Tibial nerve (tissue), 4 donors: ENCODE data around the gene SNAI1. TPM values are rescaled to one million over a fixed set of nuclear protein-coding genes. Genes with fewer than 3 reads are reported as not detected.

ENCODE experiments used
- DNase-seq, 2 donors: peaks; one replicate each; pipeline ENCODE4 v3.0.0-alpha.2; 2019; ENCODE audit warnings: low spot score in 2 of 2
- H3K27ac ChIP-seq, 4 donors: fragments of 200-600 bp; sonication (generic) in 3 of 4; one replicate each; pipeline ENCODE4 v1.5.1; 2017 to 2019; ENCODE audit warnings: mild to moderate bottlenecking in 1 of 4
- H3K27me3 ChIP-seq, 2 donors: fragments of 200-600 bp; sonication (generic) in 1 of 2; one replicate each; pipeline versions ENCODE4 v1.5.1 to v1.6.0; 2017 to 2019
- H3K36me3 ChIP-seq, 3 donors: fragments of 200-600 bp; sonication (generic); one replicate each; pipeline ENCODE4 v1.5.1; 2018 to 2019
- H3K4me1 ChIP-seq, 4 donors: fragments of 200-600 bp; sonication (generic) in 3 of 4; one replicate each; pipeline ENCODE4 v1.5.1; 2017 to 2019
- H3K4me3 ChIP-seq, 4 donors: fragments of 200-600 bp; sonication (generic) in 3 of 4; one replicate each; pipeline ENCODE4 v1.5.1; 2017 to 2019; ENCODE audit warnings: mild to moderate bottlenecking in 1 of 4, moderate library complexity in 1 of 4
- H3K9me3 ChIP-seq, 4 donors: fragments of 200-600 bp; sonication (generic) in 3 of 4; one replicate each; pipeline ENCODE4 v1.5.1; 2017 to 2019
- CTCF ChIP-seq, 5 experiments: fragments of 200-600 bp in 3 of 5; fragments of 450-650 bp in 2 of 5; sonication (generic) in 3 of 5; IDR thresholded peaks; one replicate each; pipeline ENCODE4 v1.5.1; 2016 to 2019; ENCODE audit warnings: antibody characterized with exemption in 5 of 5, mild to moderate bottlenecking in 3 of 5, moderate library complexity in 2 of 5
- EP300 ChIP-seq, 2 donors: sonication (generic); formaldehyde crosslinking; IDR thresholded peaks; one replicate each; pipeline ENCODE4 v1.6.1; 2017; ENCODE audit warnings: antibody characterized with exemption in 2 of 2, mild to moderate bottlenecking in 1 of 2
- POLR2A ChIP-seq, 2 donors: fragments of 450-650 bp; IDR thresholded peaks; one replicate each; pipeline ENCODE4 v1.6.1; 2017; ENCODE audit warnings: antibody characterized with exemption in 2 of 2, mild to moderate bottlenecking in 2 of 2, moderate library complexity in 2 of 2
- WGBS, 2 donors: methylation state at CpG; one replicate each; pipeline ENCODE4 v1.1.5; 2018; 5-methylcytosine and 5-hydroxymethylcytosine counted together
- total RNA-seq, 4 donors: library from RNA; depleted of rRNA; stranded (reverse); fragments of >200 nt; gene quantifications; one replicate each; pipeline ENCODE4 v1.1.0, GENCODE V29; 2016

SNAI1 gene
- total RNA-seq, 4 donors from 2014 or later = 4.2 to 14.4 (median 6.0) TPM

- H3K36me3 ChIP-seq = peaks cover 0 to 5% (median 0%) of the 10 kb centered on the region in 3 donors
- no peak overlapping the region for H3K4me3 ChIP-seq
- WGBS, 2 donors = 77 to 80% methylated on average over 23 of the region's 23 CpGs
- no peak for TF ChIP-seq POLR2A (IDR thresholded peaks at IDR 0.05)
- TF ChIP-seq EP300 (IDR thresholded peaks at IDR 0.05) = no peak
- TF ChIP-seq CTCF (IDR thresholded peaks at IDR 0.05) = no peak
- no peak for DNase-seq
- H3K4me1 ChIP-seq = peaks cover 0 to 66% (median 22%) of the 10 kb centered on the region in 4 donors
- peak overlapping the region in 2 of 4 donors; percentile 40 to 80 for H3K27ac ChIP-seq
- H3K9me3 ChIP-seq = no peaks in the 10 kb centered on the region
- H3K27me3 ChIP-seq = no peaks in the 10 kb centered on the region
Observed at GRCh38 chr20:49981218-49982071, 1.3 kb upstream of the SNAI1 start.

GRCh38 chr20:49982072-49982345 is 771 bp upstream of the SNAI1 start:
- Histone ChIP-seq H3K4me1 (peaks cover 0 to 72% (median 27%) of the 10 kb centered on the region in 4 donors), H3K9me3 (no peaks in the 10 kb centered on the region), H3K36me3 (peaks cover 0 to 5% (median 0%) of the 10 kb centered on the region in 3 donors), H3K4me3 (peak overlapping the region in 2 of 4 donors; percentile 55 to 57), H3K27ac (peak overlapping the region in 3 of 4 donors; percentile 30 to 80 (median 74)), H3K27me3 (no peaks in the 10 kb centered on the region)
- TF ChIP-seq CTCF (IDR thresholded peaks at IDR 0.05) = no peak
- no peak for TF ChIP-seq EP300 (IDR thresholded peaks at IDR 0.05)
- TF ChIP-seq POLR2A (IDR thresholded peaks at IDR 0.05) = no peak
- no peak for DNase-seq
- 59 to 61% methylated on average over 12 of the region's 12 CpGs for WGBS, 2 donors

GRCh38 chr20:49983123-49983847 is 505 bp downstream of the SNAI1 start:
- H3K36me3 ChIP-seq = peaks cover 0 to 9% (median 0%) of the 10 kb centered on the region in 3 donors
- no peaks in the 10 kb centered on the region for H3K27me3 ChIP-seq
- TF ChIP-seq POLR2A (IDR thresholded peaks at IDR 0.05) (no peak), EP300 (IDR thresholded peaks at IDR 0.05) (no peak), CTCF (IDR thresholded peaks at IDR 0.05) (no peak)
- H3K4me1 ChIP-seq = peaks cover 0 to 85% (median 36%) of the 10 kb centered on the region in 4 donors
- H3K9me3 ChIP-seq = no peaks in the 10 kb centered on the region
- DNase-seq = no peak
- 12 to 18% methylated on average over 24 of the region's 24 CpGs for WGBS, 2 donors
- peak overlapping the region; percentile 54 to 61 (median 56) for H3K4me3 ChIP-seq
- peak overlapping the region; percentile 43 to 95 (median 77) for H3K27ac ChIP-seq

GRCh38 chr20:49983848-49984408 is 1.1 kb downstream of the SNAI1 start:
- H3K9me3 ChIP-seq = no peaks in the 10 kb centered on the region
- H3K4me1 ChIP-seq = peaks cover 0 to 89% (median 41%) of the 10 kb centered on the region in 4 donors
- peaks cover 0 to 10% (median 0%) of the 10 kb centered on the region in 3 donors for H3K36me3 ChIP-seq
- H3K27me3 ChIP-seq = no peaks in the 10 kb centered on the region
- TF ChIP-seq POLR2A (IDR thresholded peaks at IDR 0.05) (no peak), EP300 (IDR thresholded peaks at IDR 0.05) (no peak), CTCF (IDR thresholded peaks at IDR 0.05) (no peak)
- no peak for DNase-seq
- peak overlapping the region; percentile 43 to 95 (median 77) for H3K27ac ChIP-seq
- peak overlapping the region; percentile 54 to 61 (median 56) for H3K4me3 ChIP-seq
- 53 to 57% methylated on average over 17 to 18 of the region's 18 CpGs for WGBS, 2 donors
